Fibroblast of villous mesenchyme (primary cell): Measurements from ENCODE around the gene LCN1. TPM values are rescaled to one million over a fixed set of nuclear protein-coding genes. Genes with fewer than 3 reads are reported as not detected.

Experiments
- DNase-seq: peaks from one replicate; pipeline ENCODE4 v3.0.0-alpha.2; 2010; ENCODE audit warnings: low read depth
- H3K4me3 ChIP-seq: 2 replicates; pipeline ENCODE4 v1.5.1; 2011; ENCODE audit warnings: low read depth, mild to moderate bottlenecking, low read length
- CTCF ChIP-seq: IDR thresholded peaks from 2 replicates; pipeline ENCODE4 v1.5.1; 2012; ENCODE audit warnings: low read depth, mild to moderate bottlenecking, low read length; ENCODE audit not compliant: insufficient read depth
- total RNA-seq: library from RNA; depleted of rRNA; stranded (reverse); fragments of >200 nt; gene quantifications from 2 replicates; pipeline ENCODE4 v1.2.3, GENCODE V29; 2012

LCN1 gene
- total RNA-seq, 1 donor = not detected

GRCh38 chr9:135485385-135485784, 35.9 kb upstream of the LCN1 start:
- no peak for TF ChIP-seq CTCF
- DNase-seq = no peak
- no peak overlapping the region for H3K4me3 ChIP-seq

GRCh38 chr9:135485832-135486231, 35.4 kb upstream of the LCN1 start:
- DNase-seq = no peak
- no peak overlapping the region for H3K4me3 ChIP-seq
- TF ChIP-seq CTCF = no peak

- H3K4me3 ChIP-seq = no peak overlapping the region
- DNase-seq = no peak
- TF ChIP-seq CTCF = no peak
Observed at GRCh38 chr9:135486267-135487065, 34.8 kb upstream of the LCN1 start.

- no peak overlapping the region for H3K4me3 ChIP-seq
- no peak for TF ChIP-seq CTCF
- no peak for DNase-seq
Observed at GRCh38 chr9:135487281-135488012, 33.8 kb upstream of the LCN1 start.

- DNase-seq = no peak
- H3K4me3 ChIP-seq = no peak overlapping the region
- TF ChIP-seq CTCF = no peak
Observed at GRCh38 chr9:135488013-135488330, 33.3 kb upstream of the LCN1 start.

- H3K4me3 ChIP-seq = no peak overlapping the region
- no peak for TF ChIP-seq CTCF
- no peak for DNase-seq
Observed at GRCh38 chr9:135488527-135488926, 32.7 kb upstream of the LCN1 start.
